HEK293 (cell line): ENCODE measurements around the gene KIFBP.

Experiments
- CTCF ChIA-PET: fragments of 350-600 bp; formaldehyde crosslinking; extraction: SDS; loops from one replicate; lab custom pipeline; 2021; ENCODE audit warnings: antibody characterized with exemption; lab: Yijun Ruan, JAX
- POLR2A ChIA-PET: fragments of 300-600 bp; formaldehyde crosslinking; extraction: SDS; loops from one replicate; lab custom pipeline; 2020; ENCODE audit warnings: antibody characterized with exemption, inconsistent platforms; lab: Yijun Ruan, JAX
- H3K27ac ChIP-seq: fragments of 200-500 bp; sonication (Bioruptor generic); 2 replicates; pipeline ENCODE4 v1.5.1; 2014; ENCODE audit warnings: low read depth, low read length, control low read depth, inconsistent platforms; ENCODE audit errors: extremely low read depth
- H3K36me3 ChIP-seq, 2 experiments: fragments of 200-500 bp in 1 of 2; sonication (Bioruptor generic) in 1 of 2; 1 replicate in 1 of 2; 2 replicates in 1 of 2; pipeline ENCODE4 v1.5.1; 2014 to 2017; ENCODE audit warnings: inconsistent platforms in 2 of 2, low read length in 2 of 2; ENCODE audit not compliant: control insufficient read depth in 2 of 2, insufficient read depth in 1 of 2
- H3K4me1 ChIP-seq: fragments of 200-500 bp; sonication (Bioruptor generic); 2 replicates; pipeline ENCODE4 v1.5.1; 2014; ENCODE audit warnings: mild to moderate bottlenecking, low read length, inconsistent platforms; ENCODE audit not compliant: control insufficient read depth, insufficient read depth
- H3K4me3 ChIP-seq: 2 replicates; pipeline ENCODE4 v1.5.1; 2011; ENCODE audit warnings: low read depth, mild to moderate bottlenecking, control low read depth, low read length, moderate library complexity
- H3K9me3 ChIP-seq: fragments of 200-500 bp; sonication (Bioruptor generic); 2 replicates; pipeline ENCODE4 v1.5.1; 2014; ENCODE audit warnings: low read depth, low read length, inconsistent platforms; ENCODE audit not compliant: control insufficient read depth, insufficient read depth
- EGR2 ChIP-seq: fragments of 450-650 bp; formaldehyde crosslinking; IDR thresholded peaks from 2 replicates; pipeline ENCODE4 v1.5.1; 2016; ENCODE audit warnings: low read depth, missing biosample characterization, missing genetic modification characterization
- FEZF1 ChIP-seq: fragments of 450-650 bp; formaldehyde crosslinking; IDR thresholded peaks from 2 replicates; pipeline ENCODE4 v1.5.1; 2016; ENCODE audit warnings: missing biosample characterization, missing genetic modification characterization
- HOXA7 ChIP-seq: sonication (generic); formaldehyde crosslinking; IDR thresholded peaks from 2 replicates; pipeline ENCODE4 v1.8.1; 2022; ENCODE audit warnings: missing genetic modification reagents, borderline replicate concordance
- PRDM1 ChIP-seq: fragments of 450-650 bp; formaldehyde crosslinking; IDR thresholded peaks from 2 replicates; pipeline ENCODE4; 2016; ENCODE audit warnings: missing biosample characterization, missing genetic modification characterization
- REPIN1 ChIP-seq: fragments of 450-650 bp; formaldehyde crosslinking; IDR thresholded peaks from 2 replicates; pipeline ENCODE4 v1.5.1; 2017; ENCODE audit warnings: missing biosample characterization, missing genetic modification characterization, low read depth
- SCRT1 ChIP-seq: fragments of 450-650 bp; formaldehyde crosslinking; IDR thresholded peaks from 2 replicates; pipeline ENCODE4 v1.5.1; 2016; ENCODE audit warnings: missing biosample characterization, missing genetic modification characterization, borderline replicate concordance
- WT1 ChIP-seq: fragments of 450-650 bp; formaldehyde crosslinking; IDR thresholded peaks from 2 replicates; pipeline ENCODE4 v1.5.1; 2016; ENCODE audit warnings: missing biosample characterization, missing genetic modification characterization
- ZBTB17 ChIP-seq: fragments of 450-650 bp; formaldehyde crosslinking; IDR thresholded peaks from 2 replicates; pipeline ENCODE4 v1.5.1; 2016; ENCODE audit warnings: missing biosample characterization, missing genetic modification characterization
- ZBTB20 ChIP-seq: fragments of 450-650 bp; formaldehyde crosslinking; IDR thresholded peaks from 2 replicates; pipeline ENCODE4 v1.5.1; 2016; ENCODE audit warnings: missing biosample characterization, missing genetic modification characterization
- ZFHX2 ChIP-seq: fragments of 450-650 bp; formaldehyde crosslinking; conservative IDR thresholded peaks from 2 replicates; pipeline ENCODE4 v1.5.1; 2016; ENCODE audit warnings: missing biosample characterization, missing genetic modification characterization
- ZNF114 ChIP-seq: fragments of 450-650 bp; formaldehyde crosslinking; IDR thresholded peaks from 2 replicates; pipeline ENCODE4 v1.5.0; 2017; ENCODE audit warnings: missing biosample characterization, missing genetic modification characterization
- ZNF121 ChIP-seq: fragments of 450-650 bp; formaldehyde crosslinking; IDR thresholded peaks from 2 replicates; pipeline ENCODE4 v1.5.1; 2016; ENCODE audit warnings: missing biosample characterization, missing genetic modification characterization
- ZNF133 ChIP-seq: fragments of 450-650 bp; formaldehyde crosslinking; IDR thresholded peaks from 2 replicates; pipeline ENCODE4 v1.5.1; 2016; ENCODE audit warnings: missing biosample characterization, missing genetic modification characterization
- ZNF169 ChIP-seq: fragments of 450-650 bp; formaldehyde crosslinking; IDR thresholded peaks from 2 replicates; pipeline ENCODE4 v1.5.1; 2016; ENCODE audit warnings: missing biosample characterization, missing genetic modification characterization
- ZNF335 ChIP-seq: fragments of 450-650 bp; formaldehyde crosslinking; conservative IDR thresholded peaks from 2 replicates; pipeline ENCODE4 v1.5.1; 2016; ENCODE audit warnings: missing biosample characterization, missing genetic modification characterization
- ZNF391 ChIP-seq: fragments of 450-650 bp; formaldehyde crosslinking; IDR thresholded peaks from 2 replicates; pipeline ENCODE4 v1.5.1; 2016; ENCODE audit warnings: low read depth, missing biosample characterization, missing genetic modification characterization, borderline replicate concordance
- ZNF423 ChIP-seq: fragments of 450-650 bp; formaldehyde crosslinking; IDR thresholded peaks from 2 replicates; pipeline ENCODE4 v1.5.1; 2016; ENCODE audit warnings: missing biosample characterization, missing genetic modification characterization
- ZNF560 ChIP-seq: fragments of 450-650 bp; formaldehyde crosslinking; IDR thresholded peaks from 2 replicates; pipeline ENCODE4 v1.5.1; 2017; ENCODE audit warnings: missing biosample characterization, missing genetic modification characterization, borderline replicate concordance
- ZNF571 ChIP-seq: fragments of 450-650 bp; formaldehyde crosslinking; IDR thresholded peaks from 2 replicates; pipeline ENCODE4 v1.5.0; 2017; ENCODE audit warnings: missing biosample characterization, missing genetic modification characterization
- ZNF600 ChIP-seq: fragments of 450-650 bp; formaldehyde crosslinking; IDR thresholded peaks from 2 replicates; pipeline ENCODE4 v1.5.1; 2016; ENCODE audit warnings: missing biosample characterization, missing genetic modification characterization
- ZNF621 ChIP-seq: fragments of 450-650 bp; formaldehyde crosslinking; IDR thresholded peaks from 2 replicates; pipeline ENCODE4 v1.5.1; 2017; ENCODE audit warnings: missing biosample characterization, missing genetic modification characterization
- ZNF623 ChIP-seq: fragments of 450-650 bp; formaldehyde crosslinking; IDR thresholded peaks from 2 replicates; pipeline ENCODE4 v1.5.1; 2016; ENCODE audit warnings: missing biosample characterization, missing genetic modification characterization
- ZNF629 ChIP-seq: fragments of 450-650 bp; formaldehyde crosslinking; IDR thresholded peaks from 2 replicates; pipeline ENCODE4 v1.5.1; 2017; ENCODE audit warnings: missing biosample characterization, missing genetic modification characterization
- ZNF660 ChIP-seq: fragments of 450-650 bp; IDR thresholded peaks from 2 replicates; pipeline ENCODE4 v1.5.1; 2018; ENCODE audit warnings: missing biosample characterization, mild to moderate bottlenecking, missing genetic modification characterization
- ZNF670 ChIP-seq: fragments of 450-650 bp; formaldehyde crosslinking; IDR thresholded peaks from 2 replicates; pipeline ENCODE4 v1.5.1; 2016; ENCODE audit warnings: missing biosample characterization, missing genetic modification characterization, low read depth
- ZNF707 ChIP-seq: fragments of 450-650 bp; formaldehyde crosslinking; IDR thresholded peaks from 2 replicates; pipeline ENCODE4 v1.5.1; 2016; ENCODE audit warnings: missing biosample characterization, missing genetic modification characterization
- ZNF776 ChIP-seq: fragments of 450-650 bp; formaldehyde crosslinking; IDR thresholded peaks from 2 replicates; pipeline ENCODE4 v1.5.0; 2017; ENCODE audit warnings: missing biosample characterization, missing genetic modification characterization, borderline replicate concordance
- TF ChIP-seq, protein P1 (sequence below): fragments of 450-650 bp; formaldehyde crosslinking; IDR thresholded peaks from 2 replicates; pipeline ENCODE4 v1.5.1; 2016; ENCODE audit warnings: missing biosample characterization, missing genetic modification characterization
- TF ChIP-seq, protein P2 (sequence below): fragments of 450-650 bp; formaldehyde crosslinking; IDR thresholded peaks from 2 replicates; pipeline ENCODE4 v1.5.1; 2016; ENCODE audit warnings: missing biosample characterization, missing genetic modification characterization
- TF ChIP-seq, protein P3 (sequence below): fragments of 450-650 bp; formaldehyde crosslinking; optimal IDR thresholded peaks from 2 replicates; pipeline ENCODE3; 2016; ENCODE audit warnings: missing biosample characterization, mild to moderate bottlenecking, missing genetic modification characterization

The KIFBP gene

DNA sequence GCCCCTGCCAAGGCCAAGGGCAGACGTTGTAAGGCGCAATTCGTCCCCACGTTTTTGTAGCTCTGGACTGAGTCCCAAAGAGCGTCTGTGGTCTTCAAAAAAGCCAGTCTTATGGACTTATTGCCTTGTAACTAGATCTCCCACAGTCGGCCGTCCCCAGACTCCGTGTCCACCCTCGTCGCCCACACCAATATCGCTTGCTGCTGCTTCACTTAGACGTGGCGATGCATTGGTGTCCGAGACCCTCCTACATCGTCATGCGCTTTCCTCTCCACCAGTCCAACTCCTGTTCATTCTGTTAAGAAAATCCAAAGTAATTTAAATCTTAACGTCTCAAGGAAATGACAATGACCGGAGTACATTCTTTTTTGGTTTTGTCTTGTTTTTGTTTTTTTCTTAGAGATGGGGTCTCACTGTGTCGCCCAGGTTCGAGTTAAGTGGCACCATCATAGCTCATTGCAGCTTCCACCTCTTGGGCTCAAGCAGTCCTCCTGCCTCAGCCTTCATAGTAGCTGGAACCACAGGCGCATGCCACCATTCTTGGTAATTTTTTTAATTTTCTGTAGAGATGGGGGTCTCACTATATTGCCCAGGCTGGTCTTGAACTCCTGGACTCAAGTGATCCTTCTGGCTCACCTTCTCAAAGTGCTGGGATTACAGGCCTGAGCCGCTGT lies 851 bp downstream of the KIFBP start:
- peaks cover 13% of the 10 kb centered on the region; the same call in 1 of the 2 replicates for H3K4me1 ChIP-seq
- CTCF ChIA-PET, result interaction anchor here (0.5 to 1.0 kb wide), 4 partner anchors 79 to 642 kb away, joined by 3 read pairs; no protein-coding TSS in a partner anchor
- no peaks in the 10 kb centered on the region for H3K9me3 ChIP-seq
- TF ChIP-seq ZNF629 (tag by site-specific recombination) (no peak), ZNF621 (tag by site-specific recombination) (no peak), ZFHX2 (tag by site-specific recombination) (peak; percentile 48), ZNF121 (tag by site-specific recombination) (peak; percentile 99), ZNF707 (tag by site-specific recombination) (0 out of 2 replicates have a peak, but pooled peaks have one; percentile 2), ZNF335 (0 out of 2 replicates have a peak, but pooled peaks have one; percentile 18), PRDM1 (no peak), ZNF114 (tag by site-specific recombination) (no peak), FEZF1 (no peak), ZNF776 (tag by site-specific recombination) (no peak), EGR2 (tag by site-specific recombination) (0 out of 2 replicates have a peak, but pooled peaks have one; percentile 11), ZNF133 (tag by site-specific recombination) (no peak)
- TF ChIP-seq, protein P1, sequence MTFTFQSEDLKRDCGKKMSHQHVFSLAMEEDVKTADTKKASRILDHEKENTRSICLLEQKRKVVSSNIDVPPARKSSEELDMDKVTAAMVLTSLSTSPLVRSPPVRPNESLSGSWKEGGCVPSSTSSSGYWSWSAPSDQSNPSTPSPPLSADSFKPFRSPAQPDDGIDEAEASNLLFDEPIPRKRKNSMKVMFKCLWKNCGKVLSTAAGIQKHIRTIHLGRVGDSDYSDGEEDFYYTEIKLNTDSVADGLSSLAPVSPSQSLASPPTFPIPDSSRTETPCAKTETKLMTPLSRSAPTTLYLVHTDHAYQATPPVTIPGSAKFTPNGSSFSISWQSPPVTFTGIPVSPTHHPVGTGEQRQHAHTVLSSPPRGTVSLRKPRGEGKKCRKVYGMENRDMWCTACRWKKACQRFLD (tag by site-specific recombination), result no peak
- TF ChIP-seq, all 188 proteins: peak for 5
- Histone ChIP-seq H3K4me3 (peak overlapping the region; percentile 76), H3K36me3 (peaks cover 10 to 21% of the 10 kb centered on the region in 2 experiments), H3K27ac (peak overlapping the region; percentile 84)
- POLR2A ChIA-PET, result no interaction called here

DNA sequence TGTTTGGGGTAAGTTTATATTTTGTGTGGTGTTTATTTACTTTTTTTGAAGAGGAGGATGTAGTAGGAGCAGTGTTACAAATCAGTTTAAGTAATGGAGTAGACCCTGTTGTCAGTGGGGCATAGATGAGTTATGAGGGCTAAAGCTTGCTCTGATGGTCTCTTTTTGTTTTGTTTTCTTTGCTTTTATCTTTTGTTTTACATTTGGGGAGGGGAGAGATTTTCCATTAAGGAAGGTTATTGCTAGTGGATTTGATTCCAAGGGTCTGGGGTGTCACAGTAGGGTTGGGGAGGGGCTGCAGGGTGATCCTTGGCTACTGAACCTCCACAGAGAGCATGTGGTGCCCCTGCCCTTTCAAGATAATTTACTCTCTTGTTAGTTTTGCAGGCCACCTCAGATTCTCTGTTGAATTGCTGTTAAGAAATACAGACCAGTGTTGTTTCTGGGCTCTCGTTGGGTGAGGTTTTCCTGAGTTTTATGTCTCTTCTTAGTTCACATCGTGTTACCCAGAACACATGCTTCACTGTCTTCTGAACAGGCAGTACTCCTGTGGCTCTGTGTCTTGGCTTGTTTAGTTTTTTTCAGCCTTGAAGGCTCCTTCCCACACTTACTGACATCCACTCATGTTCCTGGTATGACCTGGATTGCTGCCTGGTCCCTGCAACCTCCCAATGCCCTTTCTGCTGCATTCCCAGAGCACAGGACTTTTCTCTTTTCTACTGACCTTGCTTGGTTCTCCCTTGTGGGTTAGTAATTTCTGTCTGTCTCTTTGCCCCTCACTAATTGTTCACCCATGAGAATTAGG lies 4.2 kb downstream of the KIFBP start:
- no peak overlapping the region; the same call in 1 of the 2 replicates for H3K27ac ChIP-seq
- CTCF ChIA-PET, result interaction anchor here (1.2 kb wide), 1 partner anchor 12 kb away, joined by 5 read pairs; no protein-coding TSS in a partner anchor
- TF ChIP-seq, protein P2, sequence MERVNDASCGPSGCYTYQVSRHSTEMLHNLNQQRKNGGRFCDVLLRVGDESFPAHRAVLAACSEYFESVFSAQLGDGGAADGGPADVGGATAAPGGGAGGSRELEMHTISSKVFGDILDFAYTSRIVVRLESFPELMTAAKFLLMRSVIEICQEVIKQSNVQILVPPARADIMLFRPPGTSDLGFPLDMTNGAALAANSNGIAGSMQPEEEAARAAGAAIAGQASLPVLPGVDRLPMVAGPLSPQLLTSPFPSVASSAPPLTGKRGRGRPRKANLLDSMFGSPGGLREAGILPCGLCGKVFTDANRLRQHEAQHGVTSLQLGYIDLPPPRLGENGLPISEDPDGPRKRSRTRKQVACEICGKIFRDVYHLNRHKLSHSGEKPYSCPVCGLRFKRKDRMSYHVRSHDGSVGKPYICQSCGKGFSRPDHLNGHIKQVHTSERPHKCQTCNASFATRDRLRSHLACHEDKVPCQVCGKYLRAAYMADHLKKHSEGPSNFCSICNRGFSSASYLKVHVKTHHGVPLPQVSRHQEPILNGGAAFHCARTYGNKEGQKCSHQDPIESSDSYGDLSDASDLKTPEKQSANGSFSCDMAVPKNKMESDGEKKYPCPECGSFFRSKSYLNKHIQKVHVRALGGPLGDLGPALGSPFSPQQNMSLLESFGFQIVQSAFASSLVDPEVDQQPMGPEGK (tag by site-specific recombination), result no peak
- no peak for TF ChIP-seq ZNF660 (tag by site-specific recombination)
- TF ChIP-seq ZNF169 (tag by site-specific recombination), result no peak
- no peak for TF ChIP-seq ZNF423 (tag by site-specific recombination)
- no peak for TF ChIP-seq ZNF670 (tag by site-specific recombination)
- no peak for TF ChIP-seq REPIN1 (tag by site-specific recombination)
- TF ChIP-seq HOXA7 (CRISPR knock-in tag), result no peak
- TF ChIP-seq, protein P3, sequence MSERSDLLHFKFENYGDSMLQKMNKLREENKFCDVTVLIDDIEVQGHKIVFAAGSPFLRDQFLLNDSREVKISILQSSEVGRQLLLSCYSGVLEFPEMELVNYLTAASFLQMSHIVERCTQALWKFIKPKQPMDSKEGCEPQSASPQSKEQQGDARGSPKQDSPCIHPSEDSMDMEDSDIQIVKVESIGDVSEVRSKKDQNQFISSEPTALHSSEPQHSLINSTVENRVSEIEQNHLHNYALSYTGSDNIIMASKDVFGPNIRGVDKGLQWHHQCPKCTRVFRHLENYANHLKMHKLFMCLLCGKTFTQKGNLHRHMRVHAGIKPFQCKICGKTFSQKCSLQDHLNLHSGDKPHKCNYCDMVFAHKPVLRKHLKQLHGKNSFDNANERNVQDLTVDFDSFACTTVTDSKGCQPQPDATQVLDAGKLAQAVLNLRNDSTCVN (tag by site-specific recombination), result no peak
- no peak for TF ChIP-seq ZNF571 (tag by site-specific recombination)
- TF ChIP-seq ZNF560 (tag by site-specific recombination), result no peak
- TF ChIP-seq ZBTB17 (tag by site-specific recombination), result 0 out of 2 replicates have a peak, but pooled peaks have one; percentile 47
- TF ChIP-seq ZNF623 (tag by site-specific recombination), result no peak
- 0 out of 2 replicates have a peak, but pooled peaks have one; percentile 24 for TF ChIP-seq WT1 (tag by site-specific recombination)
- TF ChIP-seq ZNF600 (tag by site-specific recombination), result 0 out of 2 replicates have a peak, but pooled peaks have one; percentile 15
- no peak for TF ChIP-seq SCRT1
- peak; percentile 33; the same call in 1 of the 2 replicates for TF ChIP-seq ZBTB20 (tag by site-specific recombination)
- TF ChIP-seq ZNF391 (tag by site-specific recombination), result no peak

More for the DNA sequence above, 4.2 kb downstream of the KIFBP start:
- peaks cover 13% of the 10 kb centered on the region; the same call in 1 of the 2 replicates for H3K4me1 ChIP-seq
- peaks cover 8 to 11% of the 10 kb centered on the region in 2 experiments for H3K36me3 ChIP-seq
- POLR2A ChIA-PET, result interaction anchor here (0.6 kb wide), 1 partner anchor 16 kb away, joined by 3 read pairs; no protein-coding TSS in a partner anchor
- H3K9me3 ChIP-seq, result no peaks in the 10 kb centered on the region
- no peak overlapping the region for H3K4me3 ChIP-seq
